GM12865 (cell line): ENCODE data around the gene IFITM1.
A peak's percentile ranks its signal among the peaks of the same experiment; 100 is the strongest.
"Not testable (repeated sequence)": the region's sequence is repeated elsewhere in the genome, so short reads cannot be mapped to it uniquely, and the experiment has no call there.

Experiments
- DNase-seq: peaks from one replicate; pipeline ENCODE4 v3.0.0; 2010; ENCODE audit warnings: low read depth
- H3K4me3 ChIP-seq: 2 replicates; pipeline ENCODE4 v1.5.1; 2011; ENCODE audit warnings: mild to moderate bottlenecking, low read depth, low read length, control low read depth
- CTCF ChIP-seq: IDR thresholded peaks from 2 replicates; pipeline ENCODE4 v1.5.1; 2011; ENCODE audit warnings: low read length, control low read depth, low read depth, inconsistent platforms; ENCODE audit not compliant: insufficient read depth; ENCODE audit errors: missing control alignments

Gene IFITM1

GRCh38 chr11:342328-342727, 28.5 kb downstream of the IFITM1 start:
- TF ChIP-seq CTCF: no peak
- no peak for DNase-seq
- no peak overlapping the region for H3K4me3 ChIP-seq

GRCh38 chr11:344836-345578, 31.2 kb downstream of the IFITM1 start:
- no peak for TF ChIP-seq CTCF
- DNase-seq: no peak
- no peak overlapping the region for H3K4me3 ChIP-seq

- TF ChIP-seq CTCF: no peak
- no peak overlapping the region for H3K4me3 ChIP-seq
- DNase-seq: no peak
Measured at GRCh38 chr11:346529-346928, 32.7 kb downstream of the IFITM1 start.

GRCh38 chr11:349270-349954, 35.6 kb downstream of the IFITM1 start:
- H3K4me3 ChIP-seq, DNase-seq: not testable (repeated sequence)

GRCh38 chr11:350033-350722, 36.3 kb downstream of the IFITM1 start:
- DNase-seq, H3K4me3 ChIP-seq: not testable (repeated sequence)

- H3K4me3 ChIP-seq: no peak overlapping the region
- no peak for TF ChIP-seq CTCF
- DNase-seq: peak; percentile 78
Measured at GRCh38 chr11:350723-351255, 36.9 kb downstream of the IFITM1 start.

- DNase-seq: no peak
- TF ChIP-seq CTCF: no peak
- H3K4me3 ChIP-seq: no peak overlapping the region
Measured at GRCh38 chr11:351411-351810, 37.6 kb downstream of the IFITM1 start.
